HepG2 (cell line): ENCODE measurements around the gene RGS19. TPM values are rescaled to one million over a fixed set of nuclear protein-coding genes. Genes with fewer than 3 reads are reported as not detected.

ENCODE experiments used
- ETV5 ChIP-seq: IDR thresholded peaks from 2 replicates; pipeline ENCODE4 v1.6.1; 2018; ENCODE audit warnings: missing biosample characterization, missing genetic modification reagents, inconsistent platforms, borderline replicate concordance
- FOXJ3 ChIP-seq: sonication (generic); formaldehyde crosslinking; IDR thresholded peaks from 2 replicates; pipeline ENCODE4 v1.4.0; 2020; ENCODE audit warnings: missing genetic modification reagents, mild to moderate bottlenecking, borderline replicate concordance
- NFIB ChIP-seq: sonication (generic); formaldehyde crosslinking; IDR thresholded peaks from 2 replicates; pipeline ENCODE4 v1.9.0; 2021; ENCODE audit warnings: missing genetic modification reagents, mild to moderate bottlenecking, borderline replicate concordance
- NR2F6 ChIP-seq, 2 experiments: IDR thresholded peaks; 2 replicates each; pipeline ENCODE4 v1.6.1; 2016; ENCODE audit warnings: antibody characterized with exemption in 1 of 2, mild to moderate bottlenecking in 1 of 2
- POLR2A ChIP-seq, 2 experiments: IDR thresholded peaks; 2 replicates each; pipeline ENCODE4 v1.6.1; 2011; ENCODE audit warnings: low read depth in 2 of 2, low read length in 2 of 2, mild to moderate bottlenecking in 1 of 2, moderate library complexity in 1 of 2; ENCODE audit not compliant: insufficient read depth in 1 of 2
- PRDM10 ChIP-seq: sonication (generic); formaldehyde crosslinking; IDR thresholded peaks from 2 replicates; pipeline ENCODE4 v1.4.0; 2020; ENCODE audit warnings: low read depth, missing genetic modification reagents
- SMARCC2 ChIP-seq: fragments of 450-650 bp; IDR thresholded peaks from 2 replicates; pipeline ENCODE4 v1.6.1; 2017; ENCODE audit warnings: antibody characterized with exemption, mild to moderate bottlenecking
- SRSF1 ChIP-seq: fragments of 200-400 bp; formaldehyde crosslinking; optimal IDR thresholded peaks from 2 replicates; pipeline ENCODE3; 2017; ENCODE audit warnings: mild to moderate bottlenecking, low read depth, low read length, moderate library complexity
- TBP ChIP-seq: sonication (generic); formaldehyde crosslinking; IDR thresholded peaks from 2 replicates; pipeline ENCODE4 v1.5.0; 2020; ENCODE audit warnings: missing genetic modification reagents
- TEAD3 ChIP-seq: optimal IDR thresholded peaks from 2 replicates; pipeline ENCODE3; 2016; ENCODE audit warnings: borderline replicate concordance
- ZNF253 ChIP-seq: sonication (generic); formaldehyde crosslinking; IDR thresholded peaks from 2 replicates; pipeline ENCODE4 v1.8.0; 2022; ENCODE audit warnings: mild to moderate bottlenecking, missing genetic modification reagents, borderline replicate concordance
- ZNF615 ChIP-seq: sonication (generic); formaldehyde crosslinking; IDR thresholded peaks from 2 replicates; pipeline ENCODE4 v1.5.0; 2020; ENCODE audit warnings: mild to moderate bottlenecking, missing genetic modification reagents, borderline replicate concordance
- ZNF619 ChIP-seq: sonication (generic); formaldehyde crosslinking; IDR thresholded peaks from 2 replicates; pipeline ENCODE4 v1.4.0; 2020; ENCODE audit warnings: mild to moderate bottlenecking, missing genetic modification reagents
- ZNF773 ChIP-seq: sonication (generic); formaldehyde crosslinking; IDR thresholded peaks from 2 replicates; pipeline ENCODE4 v1.4.0; 2020; ENCODE audit warnings: missing genetic modification reagents, borderline replicate concordance
- ZNF782 ChIP-seq: sonication (generic); formaldehyde crosslinking; IDR thresholded peaks from 2 replicates; pipeline ENCODE4 v1.4.0; 2020; ENCODE audit warnings: missing genetic modification reagents, mild to moderate bottlenecking, borderline replicate concordance
- polyA plus RNA-seq, 8 experiments: library from polyadenylated mRNA; depleted of rRNA in 3 of 8; stranded (reverse) in 7 of 8; unstranded in 1 of 8; fragments of >200 nt; fragmentation: Illumina TruSeq in 4 of 8; extraction: Trizol in 4 of 8; gene quantifications; 2 replicates each; pipeline versions ENCODE4 v1.2.1 to v1.2.3, GENCODE V29; 2011 to 2016; ENCODE audit warnings: low read depth in 4 of 8, missing spikeins in 1 of 8, mixed read lengths in 1 of 8; ENCODE audit not compliant: insufficient read depth in 1 of 8
- total RNA-seq, 5 experiments: library from RNA; depleted of rRNA; stranded (reverse); fragments of >200 nt; fragmentation: Illumina TruSeq; extraction: Trizol; gene quantifications; 2 replicates each; pipeline ENCODE4 v1.2.3, GENCODE V29; 2016; ENCODE audit warnings: low read depth in 1 of 5
- TF ChIP-seq, protein P1 (sequence below): sonication (generic); formaldehyde crosslinking; IDR thresholded peaks from 2 replicates; pipeline ENCODE4 v1.4.0; 2020; ENCODE audit warnings: missing genetic modification reagents
- TF ChIP-seq, protein P2 (sequence below): sonication (generic); formaldehyde crosslinking; IDR thresholded peaks from 2 replicates; pipeline ENCODE4 v1.4.0; 2020; ENCODE audit warnings: missing genetic modification reagents
- TF ChIP-seq, protein P3 (sequence below): sonication (generic); formaldehyde crosslinking; IDR thresholded peaks from 2 replicates; pipeline ENCODE4 v1.5.0; 2020; ENCODE audit warnings: missing genetic modification reagents
- TF ChIP-seq, protein P4 (sequence below): sonication (generic); formaldehyde crosslinking; IDR thresholded peaks from 2 replicates; pipeline ENCODE4 v1.8.0; 2022; ENCODE audit warnings: mild to moderate bottlenecking, missing genetic modification reagents; ENCODE audit not compliant: insufficient replicate concordance
- TF ChIP-seq, protein P5 (sequence below): sonication (generic); formaldehyde crosslinking; IDR thresholded peaks from 2 replicates; pipeline ENCODE4 v1.8.1; 2023; ENCODE audit warnings: mild to moderate bottlenecking, missing genetic modification reagents

The RGS19 gene
- total and polyA plus RNA-seq, 2 of the 13 experiments (the other 11 are each of a cell fraction or from before 2014, with no cell fraction given): 10.7 to 11.9 TPM

- TF ChIP-seq PRDM10 (no peak), POLR2A (IDR thresholded peaks at IDR 0.05; ENCODE audit: insufficient read depth in 1 of 2, low read depth in 2 of 2, low read length in 2 of 2) (no peak), ETV5 (CRISPR knock-in tag) (peak; percentile 55), ZNF615 (CRISPR knock-in tag) (0 out of 2 replicates have a peak, but pooled peaks have one; percentile 75), SRSF1 (no peak), NR2F6 (IDR thresholded peaks at IDR 0.05) (no peak), NR2F6 (CRISPR knock-in tag; IDR thresholded peaks at IDR 0.05) (no peak), NFIB (CRISPR knock-in tag) (no peak), FOXJ3 (0 out of 2 replicates have a peak, but pooled peaks have one; percentile 13), ZNF253 (CRISPR knock-in tag) (no peak), ZNF619 (CRISPR knock-in tag) (no peak; the same call in 1 of the 2 replicates), ZNF782 (CRISPR knock-in tag) (no peak), TBP (CRISPR knock-in tag) (no peak), TEAD3 (CRISPR knock-in tag) (no peak), ZNF773 (CRISPR knock-in tag) (no peak), SMARCC2 (no peak)
- TF ChIP-seq, protein P1, sequence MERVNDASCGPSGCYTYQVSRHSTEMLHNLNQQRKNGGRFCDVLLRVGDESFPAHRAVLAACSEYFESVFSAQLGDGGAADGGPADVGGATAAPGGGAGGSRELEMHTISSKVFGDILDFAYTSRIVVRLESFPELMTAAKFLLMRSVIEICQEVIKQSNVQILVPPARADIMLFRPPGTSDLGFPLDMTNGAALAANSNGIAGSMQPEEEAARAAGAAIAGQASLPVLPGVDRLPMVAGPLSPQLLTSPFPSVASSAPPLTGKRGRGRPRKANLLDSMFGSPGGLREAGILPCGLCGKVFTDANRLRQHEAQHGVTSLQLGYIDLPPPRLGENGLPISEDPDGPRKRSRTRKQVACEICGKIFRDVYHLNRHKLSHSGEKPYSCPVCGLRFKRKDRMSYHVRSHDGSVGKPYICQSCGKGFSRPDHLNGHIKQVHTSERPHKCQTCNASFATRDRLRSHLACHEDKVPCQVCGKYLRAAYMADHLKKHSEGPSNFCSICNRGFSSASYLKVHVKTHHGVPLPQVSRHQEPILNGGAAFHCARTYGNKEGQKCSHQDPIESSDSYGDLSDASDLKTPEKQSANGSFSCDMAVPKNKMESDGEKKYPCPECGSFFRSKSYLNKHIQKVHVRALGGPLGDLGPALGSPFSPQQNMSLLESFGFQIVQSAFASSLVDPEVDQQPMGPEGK (CRISPR knock-in tag): no peak
- TF ChIP-seq, protein P2, sequence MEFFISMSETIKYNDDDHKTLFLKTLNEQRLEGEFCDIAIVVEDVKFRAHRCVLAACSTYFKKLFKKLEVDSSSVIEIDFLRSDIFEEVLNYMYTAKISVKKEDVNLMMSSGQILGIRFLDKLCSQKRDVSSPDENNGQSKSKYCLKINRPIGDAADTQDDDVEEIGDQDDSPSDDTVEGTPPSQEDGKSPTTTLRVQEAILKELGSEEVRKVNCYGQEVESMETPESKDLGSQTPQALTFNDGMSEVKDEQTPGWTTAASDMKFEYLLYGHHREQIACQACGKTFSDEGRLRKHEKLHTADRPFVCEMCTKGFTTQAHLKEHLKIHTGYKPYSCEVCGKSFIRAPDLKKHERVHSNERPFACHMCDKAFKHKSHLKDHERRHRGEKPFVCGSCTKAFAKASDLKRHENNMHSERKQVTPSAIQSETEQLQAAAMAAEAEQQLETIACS (CRISPR knock-in tag): no peak
- TF ChIP-seq, protein P3, sequence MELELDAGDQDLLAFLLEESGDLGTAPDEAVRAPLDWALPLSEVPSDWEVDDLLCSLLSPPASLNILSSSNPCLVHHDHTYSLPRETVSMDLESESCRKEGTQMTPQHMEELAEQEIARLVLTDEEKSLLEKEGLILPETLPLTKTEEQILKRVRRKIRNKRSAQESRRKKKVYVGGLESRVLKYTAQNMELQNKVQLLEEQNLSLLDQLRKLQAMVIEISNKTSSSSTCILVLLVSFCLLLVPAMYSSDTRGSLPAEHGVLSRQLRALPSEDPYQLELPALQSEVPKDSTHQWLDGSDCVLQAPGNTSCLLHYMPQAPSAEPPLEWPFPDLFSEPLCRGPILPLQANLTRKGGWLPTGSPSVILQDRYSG: no peak; the same call in 1 of the 2 replicates
- TF ChIP-seq, protein P4, sequence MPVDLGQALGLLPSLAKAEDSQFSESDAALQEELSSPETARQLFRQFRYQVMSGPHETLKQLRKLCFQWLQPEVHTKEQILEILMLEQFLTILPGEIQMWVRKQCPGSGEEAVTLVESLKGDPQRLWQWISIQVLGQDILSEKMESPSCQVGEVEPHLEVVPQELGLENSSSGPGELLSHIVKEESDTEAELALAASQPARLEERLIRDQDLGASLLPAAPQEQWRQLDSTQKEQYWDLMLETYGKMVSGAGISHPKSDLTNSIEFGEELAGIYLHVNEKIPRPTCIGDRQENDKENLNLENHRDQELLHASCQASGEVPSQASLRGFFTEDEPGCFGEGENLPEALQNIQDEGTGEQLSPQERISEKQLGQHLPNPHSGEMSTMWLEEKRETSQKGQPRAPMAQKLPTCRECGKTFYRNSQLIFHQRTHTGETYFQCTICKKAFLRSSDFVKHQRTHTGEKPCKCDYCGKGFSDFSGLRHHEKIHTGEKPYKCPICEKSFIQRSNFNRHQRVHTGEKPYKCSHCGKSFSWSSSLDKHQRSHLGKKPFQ (CRISPR knock-in tag): peak; percentile 5
- TF ChIP-seq, protein P5, sequence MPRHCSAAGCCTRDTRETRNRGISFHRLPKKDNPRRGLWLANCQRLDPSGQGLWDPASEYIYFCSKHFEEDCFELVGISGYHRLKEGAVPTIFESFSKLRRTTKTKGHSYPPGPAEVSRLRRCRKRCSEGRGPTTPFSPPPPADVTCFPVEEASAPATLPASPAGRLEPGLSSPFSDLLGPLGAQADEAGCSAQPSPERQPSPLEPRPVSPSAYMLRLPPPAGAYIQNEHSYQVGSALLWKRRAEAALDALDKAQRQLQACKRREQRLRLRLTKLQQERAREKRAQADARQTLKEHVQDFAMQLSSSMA (CRISPR knock-in tag): no peak
Observed at GRCh38 chr20:64055396-64055892, 23.9 kb downstream of the RGS19 start (continued).
